ENCODE data around the gene BRCC3.

GRCh38 chrX:155132110-155132509 lies 60.8 kb downstream of the BRCC3 start:
- TF ChIP-seq ZNF274 (IDR thresholded peaks at IDR 0.05; ENCODE audit: low read depth, low read length), result no peak
- TF ChIP-seq POLR2A (IDR thresholded peaks at IDR 0.05; ENCODE audit: borderline replicate concordance, extremely low read depth, insufficient read depth, insufficient read length), result no peak
- TF ChIP-seq CTCF (IDR thresholded peaks at IDR 0.05 in 2 of 3, conservative IDR thresholded peaks at IDR 0.05 in 1 of 3; ENCODE audit: borderline replicate concordance in 1 of 3, insufficient read depth in 1 of 3, low read depth in 2 of 3, low read length in 2 of 3), result no peak
- no peak for TF ChIP-seq POLR2AphosphoS5 (IDR thresholded peaks at IDR 0.05; ENCODE audit: low read depth, low read length)
- no peak for TF ChIP-seq EZH2 (IDR thresholded peaks at IDR 0.05)
- TF ChIP-seq SRF (IDR thresholded peaks at IDR 0.05; ENCODE audit: low read depth), result no peak
- no peak for TF ChIP-seq YY1 (IDR thresholded peaks at IDR 0.05; ENCODE audit: extremely low read depth, insufficient replicate concordance, low read depth, low read length)
